Measurements from ENCODE around the gene SMIM43. TPM values are rescaled to one million over a fixed set of nuclear protein-coding genes. Genes with fewer than 3 reads are reported as not detected.

SMIM43 gene
- total RNA-seq, 1 experiment from 2014 or later = 1.2 TPM

DNA sequence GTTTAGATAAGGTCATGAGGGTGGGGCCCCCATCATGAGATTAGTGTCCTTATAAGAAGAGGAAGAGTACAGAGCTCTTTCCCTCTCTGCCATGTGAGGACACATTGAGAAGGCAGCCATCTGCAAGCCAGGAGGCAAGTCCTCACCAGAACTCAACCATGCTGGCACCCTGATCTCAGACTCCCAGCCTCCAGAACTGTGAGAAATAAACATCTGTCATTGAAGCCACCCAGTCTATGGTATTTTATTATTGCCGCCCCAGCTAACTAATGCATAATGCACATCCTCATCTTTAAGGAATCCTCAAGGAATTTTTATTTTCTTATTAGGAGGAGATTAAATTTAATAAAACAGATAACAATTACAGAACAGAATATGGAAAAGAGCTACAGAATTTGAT lies 19.4 kb upstream of the SMIM43 start:
- no peak overlapping the region for H3K4me2 ChIP-seq (ENCODE audit: insufficient read depth, insufficient read length, low read length)
- peaks cover 5% of the 10 kb centered on the region; the same call in 1 of the 2 replicates for H3K4me1 ChIP-seq (ENCODE audit: insufficient read depth, low read length)
- no peak overlapping the region for H4K8ac ChIP-seq (replicated peaks; ENCODE audit: insufficient read length, low read depth, low read length)
- H2BK120ac ChIP-seq (ENCODE audit: low read depth, low read length, poor library complexity, severe bottlenecking) = no peak overlapping the region
- no peak overlapping the region for H2BK5ac ChIP-seq (ENCODE audit: insufficient read length, low read length)
- H2AK5ac ChIP-seq (ENCODE audit: insufficient read length, low read length) = no peak overlapping the region
- Mint-ChIP-seq H3K4me1 (peaks cover 9 to 13% of the 10 kb centered on the region in 2 experiments; a peak in 3 of 4 replicates), H3K27me3 (ENCODE audit: low read depth) (peaks cover 7% of the 10 kb centered on the region), H3K9me3 (no peaks in the 10 kb centered on the region), H3K4me3 (no peak overlapping the region), H3K36me3 (ENCODE audit: insufficient read depth in 1 of 3, low read depth in 3 of 3) (no peaks in the 10 kb centered on the region), H3K27ac (no peak overlapping the region)
- no peak overlapping the region for H3K18ac ChIP-seq (ENCODE audit: insufficient read length, low read depth, low read length)
- no peaks in the 10 kb centered on the region for H3K79me1 ChIP-seq (ENCODE audit: insufficient read depth, low read depth, low read length, poor library complexity, severe bottlenecking)
- no peak for DNase-seq
- no peak overlapping the region for H2BK12ac ChIP-seq (ENCODE audit: insufficient read length, low read depth, low read length)
- no peak overlapping the region for H2AFZ ChIP-seq (ENCODE audit: low read length)
- H3K4ac ChIP-seq (ENCODE audit: low read depth, low read length) = no peak overlapping the region
- no peaks in the 10 kb centered on the region for H3K9me3 ChIP-seq (ENCODE audit: control insufficient read depth, low read depth, low read length)
- no peak overlapping the region for H3T11ph ChIP-seq (ENCODE audit: low read length)
- H3K9ac ChIP-seq (ENCODE audit: extremely low read depth, insufficient read length, low read length) = no peak overlapping the region
- no peak overlapping the region for H3K27ac ChIP-seq (ENCODE audit: insufficient read length, low read depth, low read length)
- no peaks in the 10 kb centered on the region for H3K23me2 ChIP-seq (ENCODE audit: insufficient read length, low read depth, low read length, poor library complexity, severe bottlenecking)
- H3K79me2 ChIP-seq (ENCODE audit: insufficient read depth, low read length) = no peaks in the 10 kb centered on the region
- H4K91ac ChIP-seq (ENCODE audit: insufficient read length, low read depth, low read length) = no peak overlapping the region
- H3K23ac ChIP-seq (ENCODE audit: insufficient read length, low read depth, low read length) = no peak overlapping the region
- no peak overlapping the region for H2BK20ac ChIP-seq (ENCODE audit: low read depth, low read length, poor library complexity, severe bottlenecking)
- TF ChIP-seq, protein P1, sequence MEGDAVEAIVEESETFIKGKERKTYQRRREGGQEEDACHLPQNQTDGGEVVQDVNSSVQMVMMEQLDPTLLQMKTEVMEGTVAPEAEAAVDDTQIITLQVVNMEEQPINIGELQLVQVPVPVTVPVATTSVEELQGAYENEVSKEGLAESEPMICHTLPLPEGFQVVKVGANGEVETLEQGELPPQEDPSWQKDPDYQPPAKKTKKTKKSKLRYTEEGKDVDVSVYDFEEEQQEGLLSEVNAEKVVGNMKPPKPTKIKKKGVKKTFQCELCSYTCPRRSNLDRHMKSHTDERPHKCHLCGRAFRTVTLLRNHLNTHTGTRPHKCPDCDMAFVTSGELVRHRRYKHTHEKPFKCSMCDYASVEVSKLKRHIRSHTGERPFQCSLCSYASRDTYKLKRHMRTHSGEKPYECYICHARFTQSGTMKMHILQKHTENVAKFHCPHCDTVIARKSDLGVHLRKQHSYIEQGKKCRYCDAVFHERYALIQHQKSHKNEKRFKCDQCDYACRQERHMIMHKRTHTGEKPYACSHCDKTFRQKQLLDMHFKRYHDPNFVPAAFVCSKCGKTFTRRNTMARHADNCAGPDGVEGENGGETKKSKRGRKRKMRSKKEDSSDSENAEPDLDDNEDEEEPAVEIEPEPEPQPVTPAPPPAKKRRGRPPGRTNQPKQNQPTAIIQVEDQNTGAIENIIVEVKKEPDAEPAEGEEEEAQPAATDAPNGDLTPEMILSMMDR (conservative IDR thresholded peaks at IDR 0.05) = no peak
- no CpG with 5 or more reads among the region's 1 CpG for WGBS (ENCODE audit: extremely low coverage, insufficient read length, low lambda C conversion rate)
- no peaks in the 10 kb centered on the region for H4K20me1 ChIP-seq (ENCODE audit: control insufficient read depth, insufficient read depth, insufficient read length)
- no peaks in the 10 kb centered on the region for H3K27me3 ChIP-seq (ENCODE audit: insufficient read depth, low read length)
- H2BK15ac ChIP-seq (ENCODE audit: low read depth, low read length) = no peak overlapping the region
- no peak overlapping the region for H3K14ac ChIP-seq (ENCODE audit: insufficient read depth, low read length)
- no peak overlapping the region for H3K56ac ChIP-seq (ENCODE audit: insufficient read length, low read depth, low read length)
- H4K5ac ChIP-seq (ENCODE audit: insufficient read length, low read depth, low read length) = no peak overlapping the region

Measured in H9 (cell line).